ENCODE measurements around the gene ERC1.

Gene ERC1

GRCh38 chr12:1277905-1278304, 286.9 kb downstream of the ERC1 start:
- in situ Hi-C loops (cut with HindIII; ENCODE audit: low sequenced_read_pairs), result no loop called here

GRCh38 chr12:1279050-1279449, 288.0 kb downstream of the ERC1 start:
- in situ Hi-C loops (cut with HindIII; ENCODE audit: low sequenced_read_pairs), result no loop called here

- in situ Hi-C loops (cut with HindIII; ENCODE audit: low sequenced_read_pairs), result no loop called here
Measured at GRCh38 chr12:1280059-1280458, 289.0 kb downstream of the ERC1 start.

- in situ Hi-C loops (cut with HindIII; ENCODE audit: low sequenced_read_pairs), result no loop called here
Measured at GRCh38 chr12:1281683-1282366, 290.8 kb downstream of the ERC1 start.

- in situ Hi-C loops (cut with HindIII; ENCODE audit: low sequenced_read_pairs), result no loop called here
Measured at GRCh38 chr12:1282670-1283315, 291.8 kb downstream of the ERC1 start.

- in situ Hi-C loops (cut with HindIII; ENCODE audit: low sequenced_read_pairs), result no loop called here
Measured at GRCh38 chr12:1283316-1283715, 292.3 kb downstream of the ERC1 start.

- in situ Hi-C loops (cut with HindIII; ENCODE audit: low sequenced_read_pairs), result no loop called here
Measured at GRCh38 chr12:1284611-1285010, 293.6 kb downstream of the ERC1 start.

- in situ Hi-C loops (cut with HindIII; ENCODE audit: low sequenced_read_pairs), result no loop called here
Measured at GRCh38 chr12:1287446-1287975, 296.5 kb downstream of the ERC1 start.

GRCh38 chr12:1288333-1288732, 297.3 kb downstream of the ERC1 start:
- in situ Hi-C loops (cut with HindIII; ENCODE audit: low sequenced_read_pairs), result no loop called here

- in situ Hi-C loops (cut with HindIII; ENCODE audit: low sequenced_read_pairs), result no loop called here
Measured at GRCh38 chr12:1289371-1290155, 298.5 kb downstream of the ERC1 start.

- in situ Hi-C loops (cut with HindIII; ENCODE audit: low sequenced_read_pairs), result no loop called here
Measured at GRCh38 chr12:1290716-1291115, 299.7 kb downstream of the ERC1 start.

- in situ Hi-C loops (cut with HindIII; ENCODE audit: low sequenced_read_pairs), result no loop called here
Measured at GRCh38 chr12:1291601-1292332, 300.7 kb downstream of the ERC1 start.

GRCh38 chr12:1293901-1294300, 302.9 kb downstream of the ERC1 start:
- in situ Hi-C loops (cut with HindIII; ENCODE audit: low sequenced_read_pairs), result no loop called here

- in situ Hi-C loops (cut with HindIII; ENCODE audit: low sequenced_read_pairs), result no loop called here
Measured at GRCh38 chr12:1297206-1297605, 306.2 kb downstream of the ERC1 start.

- in situ Hi-C loops (cut with HindIII; ENCODE audit: low sequenced_read_pairs), result no loop called here
Measured at GRCh38 chr12:1297639-1298175, 306.7 kb downstream of the ERC1 start.

GRCh38 chr12:1300460-1300859, 309.4 kb downstream of the ERC1 start:
- in situ Hi-C loops (cut with HindIII; ENCODE audit: low sequenced_read_pairs), result no loop called here

GRCh38 chr12:1302201-1302870, 311.3 kb downstream of the ERC1 start:
- in situ Hi-C loops (cut with HindIII; ENCODE audit: low sequenced_read_pairs), result no loop called here

GRCh38 chr12:1305063-1305434, 314.0 kb downstream of the ERC1 start:
- in situ Hi-C loops (cut with HindIII; ENCODE audit: low sequenced_read_pairs), result no loop called here

GRCh38 chr12:1305791-1306500, 314.9 kb downstream of the ERC1 start:
- in situ Hi-C loops (cut with HindIII; ENCODE audit: low sequenced_read_pairs), result no loop called here

GRCh38 chr12:1306817-1307216, 315.8 kb downstream of the ERC1 start:
- in situ Hi-C loops (cut with HindIII; ENCODE audit: low sequenced_read_pairs), result no loop called here
